DOHH2 (cell line): ENCODE data around the gene OASL.

Experiments used
- EZH2phosphoT487 ChIP-seq: fragments of 200-600 bp; sonication (generic); IDR thresholded peaks from 2 replicates; pipeline ENCODE4 v1.6.1; 2017; ENCODE audit warnings: borderline replicate concordance, mild to moderate bottlenecking, antibody characterized with exemption, low read length, moderate library complexity, mixed read lengths
- TF ChIP-seq, protein P1 (sequence below): fragments of 200-600 bp; sonication (generic); IDR thresholded peaks from one replicate; pipeline ENCODE4 v1.5.1; 2014; ENCODE audit warnings: antibody characterized with exemption, mild to moderate bottlenecking, low read depth, low read length; ENCODE audit not compliant: poor library complexity, severe bottlenecking

DNA sequence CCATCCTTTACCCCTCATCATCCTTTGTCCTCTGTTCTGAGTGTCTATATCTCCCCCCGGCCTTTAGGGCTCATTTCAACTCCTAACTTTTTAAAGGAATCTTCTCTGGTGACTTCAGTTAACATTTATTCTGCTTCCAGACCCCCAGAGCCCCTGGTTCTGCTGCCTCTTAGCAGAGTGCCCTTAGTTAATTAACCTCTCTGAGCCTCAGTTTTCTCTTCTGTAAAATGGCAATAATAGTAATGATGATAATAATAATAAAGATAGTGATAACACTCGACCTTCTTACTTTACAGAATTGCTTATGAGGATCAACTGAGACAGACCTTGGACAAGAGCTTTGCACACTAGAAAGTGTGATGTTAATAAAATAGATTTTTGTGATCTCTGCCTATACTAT is 16.3 kb downstream of the OASL start:
- TF ChIP-seq, protein P1, sequence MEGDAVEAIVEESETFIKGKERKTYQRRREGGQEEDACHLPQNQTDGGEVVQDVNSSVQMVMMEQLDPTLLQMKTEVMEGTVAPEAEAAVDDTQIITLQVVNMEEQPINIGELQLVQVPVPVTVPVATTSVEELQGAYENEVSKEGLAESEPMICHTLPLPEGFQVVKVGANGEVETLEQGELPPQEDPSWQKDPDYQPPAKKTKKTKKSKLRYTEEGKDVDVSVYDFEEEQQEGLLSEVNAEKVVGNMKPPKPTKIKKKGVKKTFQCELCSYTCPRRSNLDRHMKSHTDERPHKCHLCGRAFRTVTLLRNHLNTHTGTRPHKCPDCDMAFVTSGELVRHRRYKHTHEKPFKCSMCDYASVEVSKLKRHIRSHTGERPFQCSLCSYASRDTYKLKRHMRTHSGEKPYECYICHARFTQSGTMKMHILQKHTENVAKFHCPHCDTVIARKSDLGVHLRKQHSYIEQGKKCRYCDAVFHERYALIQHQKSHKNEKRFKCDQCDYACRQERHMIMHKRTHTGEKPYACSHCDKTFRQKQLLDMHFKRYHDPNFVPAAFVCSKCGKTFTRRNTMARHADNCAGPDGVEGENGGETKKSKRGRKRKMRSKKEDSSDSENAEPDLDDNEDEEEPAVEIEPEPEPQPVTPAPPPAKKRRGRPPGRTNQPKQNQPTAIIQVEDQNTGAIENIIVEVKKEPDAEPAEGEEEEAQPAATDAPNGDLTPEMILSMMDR: no peak
- no peak for TF ChIP-seq EZH2phosphoT487
